K562 (cell line): ENCODE measurements around the gene HDAC7. TPM values are rescaled to one million over a fixed set of nuclear protein-coding genes. Genes with fewer than 3 reads are reported as not detected.

Source experiments
- CHD4 ChIP-seq: fragments of 200-600 bp; sonication (generic); IDR thresholded peaks from 3 replicates; pipeline ENCODE4 v1.6.1; 2012; ENCODE audit warnings: low read depth, mild to moderate bottlenecking, mixed read lengths, low read length, inconsistent platforms; ENCODE audit not compliant: insufficient read depth, insufficient replicate concordance, poor library complexity, severe bottlenecking
- DPF2 ChIP-seq: fragments of 450-650 bp; IDR thresholded peaks from 2 replicates; pipeline ENCODE4 v1.6.1; 2016
- ESRRA ChIP-seq: fragments of 450-650 bp; IDR thresholded peaks from 2 replicates; pipeline ENCODE4 v1.6.1; 2014; ENCODE audit warnings: low read depth, mild to moderate bottlenecking, moderate library complexity, borderline replicate concordance
- FIP1L1 ChIP-seq: fragments of 200-400 bp; formaldehyde crosslinking; IDR thresholded peaks from 2 replicates; pipeline ENCODE4 v1.6.1; 2018; ENCODE audit warnings: mild to moderate bottlenecking, low read depth, low read length; ENCODE audit not compliant: poor library complexity, severe bottlenecking
- GABPB1 ChIP-seq: sonication (generic); formaldehyde crosslinking; IDR thresholded peaks from 2 replicates; pipeline ENCODE4 v1.8.0; 2022; ENCODE audit warnings: mild to moderate bottlenecking, missing genetic modification reagents
- HNRNPH1 ChIP-seq: fragments of 200-400 bp; formaldehyde crosslinking; optimal IDR thresholded peaks from 2 replicates; pipeline ENCODE3; 2017; ENCODE audit warnings: low read depth, mild to moderate bottlenecking, low read length, moderate library complexity
- KLF6 ChIP-seq: fragments of 250-450 bp; sonication (Bioruptor Pico); IDR thresholded peaks from 2 replicates; pipeline ENCODE4 v1.4.0; 2020; ENCODE audit warnings: mild to moderate bottlenecking, moderate library complexity, borderline replicate concordance
- MED1 ChIP-seq: sonication (generic); formaldehyde crosslinking; IDR thresholded peaks from 2 replicates; pipeline ENCODE4 v1.8.1; 2023; ENCODE audit warnings: missing genetic modification reagents, borderline replicate concordance
- RNF2 ChIP-seq: sonication (generic); IDR thresholded peaks from 2 replicates; pipeline ENCODE4 v1.6.1; 2016
- SMAD1 ChIP-seq: fragments of 150-350 bp; IDR thresholded peaks from 2 replicates; pipeline ENCODE4 v1.6.1; 2014; ENCODE audit warnings: low read length, low read depth; ENCODE audit not compliant: partially characterized antibody
- TBL1XR1 ChIP-seq, 2 experiments: IDR thresholded peaks; 2 replicates each; pipeline ENCODE4 v1.6.1; 2012; ENCODE audit warnings: improper control_type of control experiment in 2 of 2, low read length in 2 of 2, mild to moderate bottlenecking in 1 of 2
- TRIM24 ChIP-seq, 2 experiments: fragments of 450-650 bp; IDR thresholded peaks; 2 replicates each; pipeline ENCODE4 v1.6.1; 2016
- XRCC5 ChIP-seq: fragments of 200-400 bp; formaldehyde crosslinking; IDR thresholded peaks from 2 replicates; pipeline ENCODE4 v1.6.1; 2017; ENCODE audit warnings: low read depth, mild to moderate bottlenecking, low read length
- YY1 ChIP-seq, 3 experiments: IDR thresholded peaks; 2 replicates each; pipeline ENCODE4 v1.6.1; 2011; ENCODE audit warnings: low read length in 2 of 3, mild to moderate bottlenecking in 2 of 3, moderate library complexity in 2 of 3, borderline replicate concordance in 1 of 3, control low read depth in 1 of 3, low read depth in 1 of 3; ENCODE audit not compliant: insufficient read depth in 3 of 3, insufficient replicate concordance in 2 of 3, control insufficient read depth in 1 of 3, insufficient read length in 1 of 3; ENCODE audit errors: extremely low read depth in 1 of 3
- ZNF551 ChIP-seq: fragments of 250-450 bp; sonication (Bioruptor Pico); IDR thresholded peaks from 2 replicates; pipeline ENCODE4 v1.5.0; 2021; ENCODE audit warnings: mild to moderate bottlenecking, moderate library complexity
- polyA plus RNA-seq, 8 experiments: library from polyadenylated mRNA; depleted of rRNA in 4 of 8; stranded (reverse) in 5 of 8; unstranded in 3 of 8; fragments of >200 nt; fragmentation: Nextera tagmentation in 2 of 8; fragmentation: Illumina TruSeq in 1 of 8; extraction: Ambion mirVana in 2 of 8; extraction: Trizol in 1 of 8; gene quantifications; 2 replicates each; pipeline versions ENCODE4 v1.2.1 to v1.2.3, GENCODE V29; 2011 to 2014; ENCODE audit warnings: inconsistent platforms in 1 of 8, missing spikeins in 1 of 8
- total RNA-seq, 7 experiments: library from RNA; depleted of rRNA in 6 of 7; stranded (reverse); fragments of >200 nt in 6 of 7; fragmentation: Illumina TruSeq in 2 of 7; extraction: Trizol in 2 of 7; gene quantifications; 2 replicates each; pipeline versions ENCODE4 v1.2.1 to v1.2.3, GENCODE V29; 2011 to 2021; ENCODE audit warnings: low replicate concordance in 1 of 7
- TF ChIP-seq, protein P1 (sequence below): IDR thresholded peaks from 3 replicates; pipeline ENCODE4 v1.6.1; 2011; ENCODE audit warnings: borderline replicate concordance, mild to moderate bottlenecking; ENCODE audit not compliant: insufficient read length, insufficient read depth
- TF ChIP-seq, protein P2 (sequence below): IDR thresholded peaks from 2 replicates; pipeline ENCODE4 v1.6.1; 2011; ENCODE audit warnings: borderline replicate concordance, low read depth, mild to moderate bottlenecking, moderate library complexity, low read length; ENCODE audit not compliant: insufficient read depth, poor library complexity, severe bottlenecking
- TF ChIP-seq, protein P3 (sequence below): sonication (generic); formaldehyde crosslinking; IDR thresholded peaks from 2 replicates; pipeline ENCODE4 v1.8.1; 2023; ENCODE audit warnings: mild to moderate bottlenecking, missing genetic modification reagents
- TF ChIP-seq, protein P4 (sequence below), 3 experiments: fragments of 200-800 bp in 1 of 3; sonication (Bioruptor generic) in 1 of 3; sonication (generic) in 1 of 3; formaldehyde crosslinking in 1 of 3; IDR thresholded peaks; 2 replicates each; pipeline versions ENCODE4 v1.6.1 to v1.8.0; 2016 to 2022; ENCODE audit warnings: mild to moderate bottlenecking in 2 of 3, missing compliant biosample characterization in 2 of 3, missing genetic modification characterization in 2 of 3, missing genetic modification reagents in 1 of 3

Gene HDAC7
- total and polyA plus RNA-seq, 9 of the 15 experiments (the other 6 are each of a cell fraction or from before 2014, with no cell fraction given), result 2.5 to 129 (median 31.1) TPM

DNA sequence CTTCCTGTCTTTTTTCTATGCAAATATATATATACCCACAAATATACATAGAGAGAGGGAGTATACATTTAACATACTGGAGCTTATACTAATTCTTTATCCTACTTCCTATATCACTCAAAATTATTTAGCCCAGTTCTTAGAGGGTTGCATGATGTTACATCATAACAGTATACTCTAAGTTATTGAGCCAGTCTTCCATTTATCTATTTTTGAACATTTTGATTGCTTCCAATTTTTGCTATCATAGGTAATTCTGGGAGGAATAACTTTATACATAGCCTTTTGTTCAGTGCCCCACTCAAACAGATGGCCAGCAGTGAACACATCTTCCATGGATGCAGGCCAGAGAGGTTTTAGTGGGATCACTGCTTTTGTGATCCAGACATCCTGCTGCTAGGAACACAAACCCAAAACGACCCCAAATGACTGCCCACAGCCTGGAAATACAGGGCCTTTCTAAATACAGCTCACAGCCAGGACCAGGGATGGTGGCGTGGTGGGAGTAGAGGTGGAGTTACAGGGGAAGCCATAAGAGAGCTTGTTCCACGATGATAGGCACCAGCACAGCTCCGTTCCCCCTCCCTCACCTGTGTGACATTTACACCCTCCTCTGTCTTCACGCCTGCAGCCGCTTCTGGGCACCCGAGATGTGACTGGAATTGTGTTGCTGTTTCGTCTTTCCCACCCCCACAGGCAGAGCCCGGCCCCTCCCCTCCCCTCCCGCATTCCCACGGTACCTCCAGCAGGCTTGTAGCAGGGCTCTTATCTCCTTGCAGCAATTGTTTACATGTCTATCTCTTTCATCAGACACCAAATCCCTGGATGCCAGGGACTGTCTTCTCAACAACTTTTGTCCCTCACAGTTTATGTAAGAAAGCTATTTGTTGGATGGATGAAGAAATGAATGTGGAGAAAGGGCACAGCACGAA lies 30.7 kb upstream of the HDAC7 start (continued):
- TF ChIP-seq, protein P1, sequence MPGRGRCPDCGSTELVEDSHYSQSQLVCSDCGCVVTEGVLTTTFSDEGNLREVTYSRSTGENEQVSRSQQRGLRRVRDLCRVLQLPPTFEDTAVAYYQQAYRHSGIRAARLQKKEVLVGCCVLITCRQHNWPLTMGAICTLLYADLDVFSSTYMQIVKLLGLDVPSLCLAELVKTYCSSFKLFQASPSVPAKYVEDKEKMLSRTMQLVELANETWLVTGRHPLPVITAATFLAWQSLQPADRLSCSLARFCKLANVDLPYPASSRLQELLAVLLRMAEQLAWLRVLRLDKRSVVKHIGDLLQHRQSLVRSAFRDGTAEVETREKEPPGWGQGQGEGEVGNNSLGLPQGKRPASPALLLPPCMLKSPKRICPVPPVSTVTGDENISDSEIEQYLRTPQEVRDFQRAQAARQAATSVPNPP, result no peak
- peak in 1 of 2 experiments; percentile 71; a peak in 1 of 4 replicates for TF ChIP-seq TBL1XR1 (IDR thresholded peaks at IDR 0.05; ENCODE audit: low read length in 2 of 2)
- TF ChIP-seq CHD4, result no peak
- peak; percentile 38 to 79; a peak in 2 of 4 replicates for TF ChIP-seq TRIM24 (IDR thresholded peaks at IDR 0.05)
- TF ChIP-seq RNF2, result peak; percentile 38; the same call in 1 of the 2 replicates
- TF ChIP-seq SMAD1, result no peak
- TF ChIP-seq, protein P2, sequence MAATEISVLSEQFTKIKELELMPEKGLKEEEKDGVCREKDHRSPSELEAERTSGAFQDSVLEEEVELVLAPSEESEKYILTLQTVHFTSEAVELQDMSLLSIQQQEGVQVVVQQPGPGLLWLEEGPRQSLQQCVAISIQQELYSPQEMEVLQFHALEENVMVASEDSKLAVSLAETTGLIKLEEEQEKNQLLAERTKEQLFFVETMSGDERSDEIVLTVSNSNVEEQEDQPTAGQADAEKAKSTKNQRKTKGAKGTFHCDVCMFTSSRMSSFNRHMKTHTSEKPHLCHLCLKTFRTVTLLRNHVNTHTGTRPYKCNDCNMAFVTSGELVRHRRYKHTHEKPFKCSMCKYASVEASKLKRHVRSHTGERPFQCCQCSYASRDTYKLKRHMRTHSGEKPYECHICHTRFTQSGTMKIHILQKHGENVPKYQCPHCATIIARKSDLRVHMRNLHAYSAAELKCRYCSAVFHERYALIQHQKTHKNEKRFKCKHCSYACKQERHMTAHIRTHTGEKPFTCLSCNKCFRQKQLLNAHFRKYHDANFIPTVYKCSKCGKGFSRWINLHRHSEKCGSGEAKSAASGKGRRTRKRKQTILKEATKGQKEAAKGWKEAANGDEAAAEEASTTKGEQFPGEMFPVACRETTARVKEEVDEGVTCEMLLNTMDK, result no peak
- TF ChIP-seq ESRRA, result 0 out of 2 replicates have a peak, but pooled peaks have one; percentile 1
- TF ChIP-seq MED1 (CRISPR knock-in tag), result no peak
- no peak for TF ChIP-seq KLF6 (CRISPR knock-in tag)
- TF ChIP-seq, protein P3, sequence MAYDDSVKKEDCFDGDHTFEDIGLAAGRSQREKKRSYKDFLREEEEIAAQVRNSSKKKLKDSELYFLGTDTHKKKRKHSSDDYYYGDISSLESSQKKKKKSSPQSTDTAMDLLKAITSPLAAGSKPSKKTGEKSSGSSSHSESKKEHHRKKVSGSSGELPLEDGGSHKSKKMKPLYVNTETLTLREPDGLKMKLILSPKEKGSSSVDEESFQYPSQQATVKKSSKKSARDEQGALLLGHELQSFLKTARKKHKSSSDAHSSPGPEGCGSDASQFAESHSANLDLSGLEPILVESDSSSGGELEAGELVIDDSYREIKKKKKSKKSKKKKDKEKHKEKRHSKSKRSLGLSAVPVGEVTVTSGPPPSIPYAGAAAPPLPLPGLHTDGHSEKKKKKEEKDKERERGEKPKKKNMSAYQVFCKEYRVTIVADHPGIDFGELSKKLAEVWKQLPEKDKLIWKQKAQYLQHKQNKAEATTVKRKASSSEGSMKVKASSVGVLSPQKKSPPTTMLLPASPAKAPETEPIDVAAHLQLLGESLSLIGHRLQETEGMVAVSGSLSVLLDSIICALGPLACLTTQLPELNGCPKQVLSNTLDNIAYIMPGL (CRISPR knock-in tag), result no peak
- TF ChIP-seq XRCC5, result no peak
- TF ChIP-seq FIP1L1, result no peak
- TF ChIP-seq, protein P4, sequence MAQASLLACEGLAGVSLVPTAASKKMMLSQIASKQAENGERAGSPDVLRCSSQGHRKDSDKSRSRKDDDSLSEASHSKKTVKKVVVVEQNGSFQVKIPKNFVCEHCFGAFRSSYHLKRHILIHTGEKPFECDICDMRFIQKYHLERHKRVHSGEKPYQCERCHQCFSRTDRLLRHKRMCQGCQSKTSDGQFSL (CRISPR knock-in tag; IDR thresholded peaks at IDR 0.05), result no peak
- TF ChIP-seq, protein P4 (tag; IDR thresholded peaks at IDR 0.05), result no peak
- no peak for TF ChIP-seq ZNF551 (CRISPR knock-in tag)
- no peak for TF ChIP-seq HNRNPH1
- peak; percentile 75 for TF ChIP-seq DPF2
- no peak for TF ChIP-seq YY1 (IDR thresholded peaks at IDR 0.05; ENCODE audit: borderline replicate concordance in 1 of 3, control insufficient read depth in 1 of 3, extremely low read depth in 1 of 3, insufficient read depth in 3 of 3, insufficient read length in 1 of 3, insufficient replicate concordance in 2 of 3, low read depth in 1 of 3, low read length in 2 of 3)
- TF ChIP-seq GABPB1, result no peak
